Glomerular visceral epithelial cell (primary cell): ENCODE measurements around the gene ERVK3-1.
A peak's percentile ranks its signal among the peaks of the same experiment; 100 is the strongest.
"Not testable (repeated sequence)": the region's sequence is repeated elsewhere in the genome, so short reads cannot be mapped to it uniquely, and the experiment has no call there.

Source experiments
- DNase-seq: peaks from one replicate; pipeline ENCODE4 v3.0.0-alpha.2; 2016; ENCODE audit errors: extremely low spot score

Gene ERVK3-1

DNA sequence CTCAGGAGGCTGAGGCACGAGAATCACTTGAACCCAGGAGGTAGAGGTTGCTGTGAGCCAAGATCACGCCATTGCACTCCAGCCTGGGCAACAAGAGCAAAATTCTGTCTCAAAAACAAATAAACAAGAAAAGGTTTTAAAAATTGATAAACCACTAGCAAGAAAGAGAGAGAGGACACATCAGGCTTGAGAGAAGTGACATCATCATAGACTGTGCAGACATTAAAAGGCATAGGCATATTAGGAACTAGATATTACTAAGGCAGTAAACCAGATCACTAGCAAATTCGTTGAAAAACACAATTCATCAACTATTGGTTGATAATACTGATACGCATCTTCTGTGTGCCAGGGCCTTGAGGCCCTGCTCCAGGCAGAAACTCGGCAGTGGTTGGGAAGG is 40.4 kb downstream of the ERVK3-1 start:
- no peak for DNase-seq

DNA sequence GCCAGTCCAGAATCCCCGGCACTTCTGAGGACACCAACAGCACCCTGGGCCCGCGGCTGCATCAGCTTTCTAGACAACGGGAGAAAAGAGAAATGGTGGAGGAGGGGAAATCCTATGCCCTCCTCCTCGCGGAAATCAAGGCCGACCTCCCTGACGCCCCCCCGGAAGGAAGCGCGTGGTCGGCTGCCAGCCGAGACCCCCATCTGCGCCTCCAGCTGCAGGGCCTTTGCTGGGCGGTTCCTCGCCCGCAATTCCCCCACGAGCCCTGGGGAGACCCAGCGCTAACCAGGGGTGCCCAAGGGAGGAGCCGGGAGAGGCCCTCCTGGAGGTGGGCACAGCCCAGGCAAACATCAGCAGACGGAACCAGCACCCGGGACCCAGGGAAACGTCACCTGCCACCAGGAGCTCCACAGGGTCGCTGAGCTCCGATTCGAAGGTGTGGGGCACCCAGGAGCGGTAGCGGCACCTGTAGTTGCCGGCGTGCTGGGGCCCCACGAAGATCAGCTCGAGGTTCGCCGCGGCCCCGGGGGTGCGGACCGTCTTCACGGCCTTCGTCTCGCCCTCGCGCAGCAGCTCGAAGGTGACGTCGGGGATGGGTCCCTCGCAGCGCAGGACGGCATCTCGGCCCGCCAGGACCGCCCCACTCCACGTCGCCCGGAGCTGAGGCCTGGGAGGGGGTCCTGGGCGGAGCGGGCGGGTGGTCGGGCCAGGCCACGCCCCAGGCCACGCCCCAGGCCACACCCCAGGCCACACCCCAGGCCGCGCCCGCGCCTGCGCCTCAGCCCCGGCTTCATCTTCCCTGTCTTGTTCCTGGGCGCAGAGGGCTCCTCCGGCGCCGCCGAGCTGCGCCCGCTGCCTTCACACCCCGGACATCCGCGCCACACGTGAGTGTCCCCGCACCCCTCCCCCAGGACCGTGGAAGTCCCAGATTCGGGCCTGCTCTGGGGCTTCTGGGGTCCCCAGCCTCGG is 42.1 kb downstream of the ERVK3-1 start:
- peak; percentile 87 for DNase-seq

DNA sequence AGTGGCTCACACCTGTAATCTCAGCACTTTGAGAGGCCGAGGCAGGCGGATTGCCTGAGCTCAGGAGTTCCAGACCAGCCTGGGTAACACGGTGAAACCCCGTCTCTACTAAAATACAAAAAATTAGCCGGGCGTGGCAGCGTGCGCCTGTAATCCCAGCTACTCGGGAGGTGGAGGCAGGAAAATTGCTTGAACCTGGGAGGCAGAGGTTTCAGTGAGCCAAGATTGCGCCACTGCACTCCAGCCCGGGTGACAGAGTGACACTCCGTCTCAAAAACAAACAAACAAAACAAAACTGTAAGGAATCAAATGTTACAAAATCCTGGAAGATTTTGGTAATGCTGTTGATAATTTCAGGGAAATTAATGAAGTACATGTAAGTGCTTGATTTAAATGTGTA is 42.9 kb downstream of the ERVK3-1 start:
- DNase-seq, result not testable (repeated sequence)

DNA sequence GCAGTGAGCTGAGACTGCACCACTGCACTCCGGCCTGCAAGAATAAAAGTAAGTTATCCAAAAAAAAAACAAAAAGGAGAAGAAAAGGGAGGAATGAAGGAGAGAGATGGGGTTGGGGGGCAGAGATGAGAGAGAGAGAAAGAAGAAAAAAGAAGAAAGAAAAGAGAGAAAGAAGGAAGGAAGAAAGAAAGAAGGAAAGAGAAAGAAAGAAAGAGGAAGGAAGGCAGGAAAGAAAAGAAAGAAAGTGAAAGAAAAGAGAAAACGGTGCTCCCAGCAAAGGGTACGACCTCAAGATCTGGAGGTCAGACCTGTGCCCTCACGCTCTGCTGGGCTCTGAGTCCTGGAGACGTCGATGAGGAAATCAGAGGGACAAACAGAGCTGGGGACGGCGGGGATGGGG is 44.4 kb downstream of the ERVK3-1 start:
- DNase-seq, result no peak

DNA sequence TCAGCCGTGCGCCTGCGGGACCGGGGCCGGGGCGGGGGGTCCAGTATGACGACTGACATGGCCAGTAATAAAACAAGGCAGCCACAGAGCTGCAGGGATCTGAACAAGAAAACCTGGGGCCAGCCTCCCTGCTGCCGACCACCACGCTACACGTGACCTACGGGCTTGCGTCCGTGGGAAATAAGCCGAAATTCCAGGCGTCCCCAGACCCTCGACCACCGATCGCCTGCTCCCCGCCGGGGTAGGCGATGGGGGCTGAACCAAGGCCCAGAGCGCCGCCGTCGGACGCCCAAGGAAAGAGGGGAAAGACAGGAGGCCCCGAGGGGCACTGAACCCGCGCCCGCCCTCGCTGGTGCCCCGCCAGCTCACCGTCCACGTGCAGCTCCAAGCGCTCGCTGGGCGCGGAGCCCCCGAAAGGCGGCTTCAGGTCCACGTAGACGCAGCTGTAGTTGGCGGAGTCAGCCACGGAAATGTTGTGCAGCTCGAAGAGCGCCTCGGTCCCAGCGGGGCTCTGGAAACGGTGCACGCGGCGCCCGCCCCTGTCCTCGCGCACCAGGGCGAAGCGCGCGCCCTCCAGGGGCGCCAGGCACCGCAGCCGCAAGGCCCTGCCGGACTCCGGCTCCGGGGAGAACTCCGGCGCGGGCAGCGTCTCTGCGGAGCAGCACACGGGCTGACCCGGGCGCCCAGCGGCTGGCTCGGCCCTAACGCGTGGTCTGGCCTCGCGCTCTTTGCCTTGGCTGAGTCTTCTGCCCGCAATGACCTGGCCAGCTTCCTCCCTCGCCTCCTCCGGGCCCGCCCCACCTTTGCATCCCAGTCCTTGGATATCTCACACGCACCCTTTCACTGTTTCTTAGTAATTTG is 45.1 kb downstream of the ERVK3-1 start:
- DNase-seq, result no peak

DNA sequence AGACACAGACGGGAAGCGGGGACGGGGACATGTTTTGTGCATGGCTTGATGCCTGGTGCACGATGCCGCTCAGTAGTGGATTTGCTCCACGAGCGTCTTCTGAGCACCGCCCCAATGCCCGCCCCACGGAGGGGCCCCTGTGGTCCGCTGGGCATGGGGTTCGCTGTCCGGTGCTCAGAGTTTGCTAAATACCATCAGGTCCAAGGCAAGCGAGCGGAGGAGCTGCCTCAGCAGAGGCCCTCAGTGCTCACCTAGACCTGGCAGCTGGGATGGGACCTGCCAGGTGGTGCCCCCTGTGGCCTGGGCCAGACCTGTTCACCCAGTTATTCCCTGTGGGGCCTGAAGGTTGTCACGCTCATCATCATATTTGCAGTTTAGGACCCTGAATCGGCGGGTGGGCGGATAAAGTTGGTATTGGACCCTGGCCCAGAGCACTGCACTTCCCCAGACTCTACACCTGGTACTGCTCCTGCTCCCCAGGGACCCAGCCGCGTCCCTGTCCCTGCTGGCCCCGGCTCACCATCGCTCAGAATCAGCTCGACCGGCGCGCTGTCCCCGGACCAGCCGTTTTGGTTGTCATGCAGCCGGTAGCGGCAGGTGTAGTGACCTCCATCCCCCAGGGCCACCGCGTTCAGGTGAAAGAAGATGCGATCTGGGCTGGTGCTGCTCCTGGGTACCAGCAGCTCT is 45.8 kb downstream of the ERVK3-1 start:
- no peak for DNase-seq

DNA sequence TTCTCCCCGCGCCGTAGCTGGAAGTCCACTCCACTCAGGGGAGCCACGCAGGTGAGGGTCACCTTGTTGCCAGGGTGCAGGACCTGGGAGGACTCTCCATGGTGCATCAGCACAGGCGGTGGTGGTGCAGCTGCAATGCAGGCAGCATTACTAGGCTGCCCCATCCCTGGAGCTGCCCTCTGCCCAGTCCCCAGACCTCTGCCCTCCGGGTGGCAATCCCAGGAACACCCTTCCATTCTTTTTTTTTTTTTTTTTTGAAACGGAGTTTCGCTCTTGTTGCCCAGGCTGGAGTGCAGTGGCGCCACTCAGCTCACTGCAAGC is 46.3 kb downstream of the ERVK3-1 start:
- no peak for DNase-seq

DNA sequence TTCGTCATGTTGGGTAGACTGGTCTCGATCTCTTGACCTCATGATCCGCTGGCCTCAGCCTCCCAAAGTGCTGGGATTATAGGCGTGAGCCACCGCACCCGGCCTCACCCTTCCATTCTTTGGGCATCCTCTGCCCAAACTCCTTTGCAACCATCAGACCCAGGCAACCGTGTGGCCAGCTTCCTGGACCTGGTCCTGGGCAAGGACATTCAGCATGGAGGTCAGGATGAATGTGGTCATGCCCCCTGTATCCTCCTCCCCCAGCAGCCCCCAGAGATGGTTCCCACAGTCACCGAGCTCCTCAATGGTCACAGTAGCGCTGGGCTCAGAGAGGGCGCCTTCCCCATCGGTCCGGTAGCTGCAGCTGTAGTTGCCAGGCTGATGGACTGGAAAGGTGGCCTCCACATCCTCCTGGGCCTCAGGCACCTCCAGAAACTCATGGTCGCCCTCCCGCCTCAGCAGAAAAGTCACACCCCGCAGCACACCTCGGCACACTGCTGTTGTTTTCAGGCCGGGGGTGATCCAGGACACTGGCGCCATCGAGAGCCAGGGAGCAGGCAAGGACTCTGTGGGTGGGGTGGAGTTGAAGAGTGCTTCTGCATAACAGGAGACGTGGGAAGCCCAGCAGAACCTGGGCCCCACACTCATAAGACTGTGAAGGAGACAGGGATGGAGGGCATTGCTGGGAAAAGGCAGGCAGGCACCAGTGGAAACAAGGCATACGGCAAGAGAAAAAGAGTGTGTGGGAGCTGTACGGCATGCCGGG is 47.0 kb downstream of the ERVK3-1 start:
- DNase-seq, result no peak

DNA sequence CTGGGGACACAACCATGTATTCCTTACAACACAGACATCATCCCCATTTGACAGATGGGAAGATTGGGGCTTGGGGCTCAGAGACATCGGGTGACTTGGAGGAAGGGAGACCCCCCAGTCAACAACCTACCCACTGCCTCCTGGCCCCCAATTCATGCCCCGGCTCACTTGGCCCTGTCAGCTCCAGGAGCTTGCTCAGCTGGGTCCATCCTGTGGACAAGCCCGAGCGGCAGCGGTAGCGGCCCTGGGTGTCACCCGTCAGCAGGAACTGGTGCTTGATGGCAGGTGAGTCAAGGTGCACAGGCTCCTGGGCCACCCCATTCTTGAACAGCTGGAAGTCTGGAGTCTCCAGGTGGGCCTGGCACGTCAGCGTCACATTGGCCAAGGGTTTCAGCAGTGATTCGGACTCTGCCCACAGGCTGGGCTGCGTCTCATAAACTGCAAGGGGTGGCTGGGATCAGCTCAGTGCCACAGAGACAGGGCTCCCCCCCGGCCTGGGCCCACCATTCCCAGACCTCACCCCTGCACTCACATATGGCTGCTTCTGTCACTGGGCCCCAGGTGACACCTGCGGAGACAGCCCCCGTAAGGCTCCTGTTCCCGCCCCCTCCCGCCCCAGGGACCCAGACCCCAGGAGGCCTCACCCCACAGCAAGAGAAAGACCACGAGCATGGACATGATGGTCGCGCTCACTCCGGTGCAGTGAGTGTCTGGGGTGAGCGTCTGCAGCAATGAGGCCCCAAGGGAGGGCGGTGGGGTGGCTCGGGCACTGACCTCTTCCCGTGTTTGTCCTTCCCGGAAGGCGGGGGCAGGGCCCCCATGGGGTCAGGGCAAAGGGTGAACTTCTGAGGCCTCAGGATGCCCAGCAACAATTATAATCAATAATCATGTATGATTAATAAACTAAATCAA is 47.8 kb downstream of the ERVK3-1 start, which contains the start of gene A1BG:
A1BG (minus strand) TSS at position 733 of the 912 bp plus-strand sequence; CDS start at position 678, 55 bp downstream.
- no peak for DNase-seq

DNA sequence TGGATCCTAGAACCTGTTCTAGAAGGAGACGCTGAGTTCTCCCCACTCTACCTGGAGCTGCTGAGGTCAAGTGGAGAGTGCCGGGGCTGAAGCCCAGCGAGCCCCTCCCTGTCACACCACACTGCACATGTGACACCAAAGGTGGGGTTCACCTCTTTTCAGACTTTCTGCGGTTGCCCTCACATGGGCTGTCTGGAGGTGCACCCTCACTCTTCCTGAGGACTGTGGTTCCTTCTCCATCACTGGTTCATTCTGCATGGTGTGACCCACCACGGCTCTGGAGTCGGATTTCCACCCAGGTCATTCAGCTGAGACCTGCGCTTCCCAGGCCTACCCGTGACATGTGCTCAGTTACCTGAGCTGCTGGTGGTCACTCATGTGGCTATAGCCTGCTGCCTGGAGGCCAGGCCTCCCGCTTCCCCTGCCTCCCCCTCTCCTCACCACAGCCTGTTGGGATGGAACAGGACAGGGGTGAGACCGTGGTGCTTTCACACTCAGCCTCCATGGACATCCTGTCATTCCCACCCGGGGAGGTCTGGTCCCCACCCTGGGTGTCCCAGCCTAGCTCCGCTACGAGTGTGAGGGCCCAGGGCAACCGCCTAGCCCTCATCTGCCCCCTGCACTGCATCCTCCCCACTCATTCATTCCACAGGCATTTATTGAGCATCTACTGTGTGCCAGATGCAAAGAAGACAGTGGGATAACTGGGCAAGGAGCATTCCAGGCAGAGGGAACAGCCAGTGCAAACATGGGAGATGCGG is 48.7 kb downstream of the ERVK3-1 start:
- DNase-seq, result no peak

DNA sequence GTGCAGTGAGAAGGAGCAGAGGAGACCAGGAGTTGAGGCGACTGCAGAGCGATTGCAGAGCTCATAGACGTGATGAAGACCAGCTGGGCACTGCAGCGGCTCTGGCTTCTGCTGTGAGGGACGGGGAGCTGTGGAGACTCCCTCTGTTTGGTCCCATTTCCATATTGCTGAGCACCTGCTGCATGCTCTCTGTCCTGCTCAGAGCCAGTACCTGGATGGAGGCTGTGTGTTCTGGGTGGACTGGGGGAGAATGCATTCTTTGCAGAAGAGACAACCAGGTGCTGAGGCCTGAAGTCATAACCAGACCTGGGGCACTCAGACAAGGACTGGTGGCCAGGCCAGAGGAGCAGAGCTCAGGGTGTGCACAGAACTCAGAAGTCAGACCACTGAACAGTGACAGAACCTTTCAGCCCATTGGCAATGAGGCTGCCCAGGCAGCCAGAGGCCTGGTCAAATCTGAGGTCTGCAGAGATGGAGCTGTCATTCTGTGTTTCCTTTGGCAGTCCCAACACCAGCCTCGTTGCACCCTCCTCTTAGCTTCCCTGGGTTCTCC is 49.4 kb downstream of the ERVK3-1 start:
- DNase-seq, result no peak

DNA sequence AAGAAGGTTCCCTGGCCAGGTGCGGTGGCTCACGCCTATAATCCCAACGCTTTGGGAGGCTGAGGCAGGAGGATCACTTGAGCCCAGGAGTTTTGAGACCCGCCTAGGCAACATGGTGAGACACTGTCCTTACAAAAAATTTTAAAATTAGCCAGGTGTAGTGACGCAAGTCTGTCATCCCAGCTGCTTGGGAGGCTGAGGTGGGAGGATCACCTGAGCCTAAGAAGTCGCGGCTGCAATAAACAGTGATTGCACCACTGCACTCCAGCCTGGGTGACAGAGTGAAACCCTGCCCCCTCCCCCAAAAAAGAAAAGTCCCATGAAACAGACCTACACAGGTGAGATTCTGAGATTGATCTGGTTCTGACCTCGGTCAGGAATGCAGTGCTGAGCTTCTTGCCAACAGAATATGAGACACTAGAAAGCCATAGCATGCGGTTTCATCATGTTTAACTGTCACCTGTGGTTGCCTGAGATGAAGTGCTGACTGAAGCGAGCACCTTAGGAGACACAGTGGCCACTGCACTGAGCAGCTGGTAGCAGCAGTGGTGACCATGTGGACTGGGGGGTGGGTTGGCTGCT is 50.1 kb downstream of the ERVK3-1 start:
- DNase-seq, result no peak

DNA sequence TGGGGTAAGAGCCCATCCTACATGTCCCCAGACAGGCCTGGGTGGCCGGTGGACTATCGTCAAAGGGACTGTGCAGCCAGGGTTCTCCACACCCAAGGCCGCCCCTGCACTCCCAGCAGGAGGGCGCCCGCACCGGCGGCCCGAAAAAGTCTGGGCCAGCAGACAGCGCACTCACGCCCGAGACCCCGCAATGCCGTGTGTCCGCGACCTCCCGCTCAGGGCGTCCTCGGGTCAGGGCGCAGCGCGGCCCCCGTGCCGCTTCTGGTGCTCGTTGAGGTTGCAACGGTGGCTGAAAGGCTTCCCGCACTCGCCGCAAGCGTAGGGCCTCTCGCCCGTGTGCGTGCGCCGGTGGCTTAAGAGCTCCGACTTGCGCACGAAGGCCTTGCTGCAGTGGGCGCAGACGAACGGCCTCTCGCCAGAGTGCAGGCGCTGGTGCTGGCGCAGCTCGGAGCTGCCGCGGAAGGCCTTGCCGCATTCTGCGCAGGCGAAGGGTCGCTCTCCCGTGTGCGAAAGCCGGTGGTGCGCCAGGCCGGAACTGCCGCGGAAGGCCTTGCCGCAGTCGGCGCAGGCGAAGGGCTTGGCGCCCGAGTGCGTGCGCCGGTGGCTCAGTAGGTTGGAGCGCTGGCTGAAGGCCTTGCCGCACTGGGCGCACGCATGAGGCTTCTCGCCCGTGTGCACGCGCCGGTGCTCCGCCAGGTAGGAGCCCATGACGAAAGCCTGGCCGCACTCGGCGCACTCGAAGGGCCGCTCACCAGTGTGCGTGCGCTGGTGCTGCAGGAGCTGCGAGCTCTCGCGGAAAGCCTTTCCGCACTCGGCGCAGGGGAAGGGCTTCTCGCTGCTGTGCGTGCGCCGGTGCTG is 51.0 kb downstream of the ERVK3-1 start:
- DNase-seq, result no peak

DNA sequence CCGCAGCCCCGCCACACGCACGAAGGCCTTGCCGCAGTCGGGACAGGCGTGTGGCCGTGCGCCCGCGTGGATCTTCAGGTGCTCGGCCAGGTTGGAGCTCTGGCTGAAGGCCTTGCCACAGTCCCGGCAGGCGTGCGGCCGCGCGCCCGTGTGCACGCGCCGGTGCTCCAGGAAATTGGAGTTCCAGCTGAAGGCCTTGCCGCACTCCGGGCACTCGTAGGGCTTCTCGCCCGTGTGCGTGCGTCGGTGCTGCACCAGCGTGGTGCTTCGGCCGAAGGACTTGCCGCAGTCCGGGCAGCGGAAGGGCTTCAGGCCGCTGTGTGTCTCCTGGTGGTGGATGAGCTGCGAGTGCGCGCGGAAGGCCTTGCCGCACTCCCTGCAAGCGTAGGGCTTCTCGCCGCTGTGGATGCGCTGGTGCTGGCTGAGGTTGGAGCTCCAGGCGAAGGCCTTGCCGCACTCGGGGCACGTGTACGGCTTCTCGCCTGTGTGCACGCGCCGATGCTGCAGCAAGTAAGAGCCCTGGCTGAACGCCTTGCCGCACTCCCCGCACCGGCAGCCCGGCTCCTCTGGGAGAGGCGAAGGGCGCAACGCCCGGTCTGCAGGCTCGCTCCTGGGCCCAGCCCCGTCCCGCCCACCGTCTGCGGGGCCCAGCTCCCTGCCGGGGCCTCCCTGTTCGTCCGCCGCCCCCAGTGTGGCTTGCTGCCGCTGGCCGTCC is 51.7 kb downstream of the ERVK3-1 start:
- no peak for DNase-seq

DNA sequence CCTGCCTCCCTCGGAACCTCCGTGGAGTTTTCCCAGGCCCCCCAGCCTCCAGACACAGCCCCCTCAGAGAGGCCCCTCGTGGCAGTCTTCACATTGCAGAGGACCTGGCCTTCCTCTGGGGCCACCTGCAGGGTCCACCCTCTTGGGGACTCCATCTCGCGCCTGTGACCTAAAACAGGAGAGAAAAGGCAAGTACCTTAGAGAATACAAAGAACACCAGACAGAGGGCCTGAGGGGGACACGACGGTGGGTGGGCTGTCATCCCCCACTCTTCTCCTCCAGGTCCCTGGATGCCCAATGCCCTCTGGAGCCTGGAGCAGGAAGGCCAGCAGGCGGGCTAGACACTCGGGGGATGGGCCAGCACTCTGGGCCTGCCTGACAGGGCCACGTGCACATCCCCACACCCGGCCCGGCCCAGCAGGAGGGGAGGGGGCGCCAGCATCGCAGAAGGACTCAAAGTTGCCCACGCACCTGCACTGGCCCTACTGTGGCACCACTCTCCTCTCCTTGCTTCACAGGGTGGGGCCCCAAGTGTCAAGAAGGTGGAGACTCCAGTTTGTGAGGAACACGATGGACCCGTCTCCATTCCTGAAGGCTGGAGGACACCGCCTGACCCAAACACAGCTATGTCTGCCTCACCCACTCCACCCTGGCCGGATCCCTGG is 52.4 kb downstream of the ERVK3-1 start:
- no peak for DNase-seq

DNA sequence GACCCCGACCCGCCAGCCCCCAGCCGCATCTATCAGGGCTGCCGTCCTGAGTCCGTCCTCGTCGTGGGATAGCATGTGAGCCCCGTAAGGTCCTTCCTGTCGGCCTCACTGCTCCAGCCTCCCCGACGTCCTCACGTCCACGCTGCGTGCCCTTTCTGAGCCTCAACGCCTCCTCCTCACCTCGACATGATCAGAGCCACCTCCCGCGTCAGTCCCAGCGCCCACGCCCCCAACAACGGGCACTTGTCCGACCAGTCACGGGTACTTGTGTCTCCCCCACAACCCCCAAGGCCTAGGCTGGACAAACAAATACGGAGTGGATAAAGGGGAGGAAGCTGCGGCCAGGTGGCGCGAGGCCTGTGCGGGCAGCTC is 56.7 kb downstream of the ERVK3-1 start:
- peak; percentile 45 for DNase-seq
